Epithelial cell of proximal tubule (primary cell): Measurements from ENCODE around the gene HSD17B11. TPM values are rescaled to one million over a fixed set of nuclear protein-coding genes. Genes with fewer than 3 reads are reported as not detected.

Source experiments
- DNase-seq: peaks from one replicate; pipeline ENCODE4 v3.0.0-alpha.2; 2011; ENCODE audit warnings: low read depth
- H3K4me3 ChIP-seq: 2 replicates; pipeline ENCODE4 v1.5.1; 2011; ENCODE audit warnings: low read depth, mild to moderate bottlenecking, low read length
- CTCF ChIP-seq: conservative IDR thresholded peaks from 2 replicates; pipeline ENCODE4 v1.5.1; 2012; ENCODE audit warnings: low read depth, mild to moderate bottlenecking, low read length
- total RNA-seq: library from RNA; depleted of rRNA; stranded (reverse); fragments of >200 nt; gene quantifications from 2 replicates; pipeline ENCODE4 v1.2.3, GENCODE V29; 2015

HSD17B11 gene
- total RNA-seq, 1 donor from 2014 or later: 19.4 TPM

- TF ChIP-seq CTCF: no peak
- DNase-seq: no peak
- H3K4me3 ChIP-seq: no peak overlapping the region
These were observed 20.9 kb downstream of the HSD17B11 start for GRCh38 chr4:87370068-87370467.

GRCh38 chr4:87366521-87367162 is 24.3 kb downstream of the HSD17B11 start:
- no peak for TF ChIP-seq CTCF
- no peak for DNase-seq
- H3K4me3 ChIP-seq: no peak overlapping the region

GRCh38 chr4:87365348-87365747 is 25.6 kb downstream of the HSD17B11 start:
- H3K4me3 ChIP-seq: no peak overlapping the region
- no peak for TF ChIP-seq CTCF
- no peak for DNase-seq

- TF ChIP-seq CTCF: no peak
- no peak for DNase-seq
- no peak overlapping the region for H3K4me3 ChIP-seq
These were observed 27.4 kb downstream of the HSD17B11 start for GRCh38 chr4:87363552-87363951.

- no peak for TF ChIP-seq CTCF
- no peak overlapping the region for H3K4me3 ChIP-seq
- no peak for DNase-seq
These were observed 30.6 kb downstream of the HSD17B11 start for GRCh38 chr4:87360338-87360935.

- TF ChIP-seq CTCF: no peak
- no peak for DNase-seq
- H3K4me3 ChIP-seq: no peak overlapping the region
These were observed 31.7 kb downstream of the HSD17B11 start for GRCh38 chr4:87359258-87359657.
